Ascending aorta (tissue), 2 donors: ENCODE data around the gene PRKAG2. TPM values are rescaled to one million over a fixed set of nuclear protein-coding genes. Genes with fewer than 3 reads are reported as not detected.

Experiments
- DNase-seq, 2 donors: peaks; one replicate each; pipeline ENCODE4 v3.0.0-alpha.2; 2019; ENCODE audit warnings: low spot score in 2 of 2
- H3K27ac ChIP-seq, 2 donors: fragments of 200-600 bp; sonication (generic); one replicate each; pipeline ENCODE4 v1.5.1; 2016 to 2017; ENCODE audit warnings: mild to moderate bottlenecking in 1 of 2
- H3K27me3 ChIP-seq: fragments of 200-600 bp; sonication (generic); one replicate; pipeline ENCODE4 v1.5.1; 2017
- H3K36me3 ChIP-seq, 2 donors: fragments of 200-600 bp; sonication (generic); one replicate each; pipeline ENCODE4 v1.5.1; 2016
- H3K4me1 ChIP-seq, 2 donors: fragments of 200-600 bp; sonication (generic); one replicate each; pipeline ENCODE4 v1.5.1; 2016 to 2017; ENCODE audit warnings: mild to moderate bottlenecking in 1 of 2
- H3K4me3 ChIP-seq, 2 donors: fragments of 200-600 bp; sonication (generic); one replicate each; pipeline ENCODE4 v1.5.1; 2016 to 2017; ENCODE audit warnings: mild to moderate bottlenecking in 1 of 2
- H3K9me3 ChIP-seq, 2 donors: fragments of 200-600 bp; sonication (generic); one replicate each; pipeline ENCODE4 v1.5.1; 2016
- intact Hi-C: fragments of 100-400 bp; cut with DNase I; formaldehyde crosslinking; loops from one replicate; pipeline ENCODE4 v1.15.1; 2023
- total RNA-seq: library from RNA; depleted of rRNA; stranded (reverse); fragments of >200 nt; gene quantifications from one replicate; pipeline ENCODE4 v1.1.0, GENCODE V29; 2016
- TF ChIP-seq, protein P1 (sequence below), 3 experiments: fragments of 200-600 bp in 2 of 3; fragments of 450-650 bp in 1 of 3; sonication (generic) in 2 of 3; IDR thresholded peaks; one replicate each; pipeline ENCODE4 v1.5.1; 2016 to 2019; ENCODE audit warnings: antibody characterized with exemption in 3 of 3, mild to moderate bottlenecking in 1 of 3, moderate library complexity in 1 of 3

Gene PRKAG2
- total RNA-seq, 1 donor from 2014 or later: 26.7 TPM

- Histone ChIP-seq H3K27me3 (no peaks in the 10 kb centered on the region), H3K4me3 (no peak overlapping the region), H3K9me3 (no peaks in the 10 kb centered on the region), H3K4me1 (no peaks in the 10 kb centered on the region), H3K36me3 (peaks cover 13 to 16% of the 10 kb centered on the region in 2 donors), H3K27ac (no peak overlapping the region)
- TF ChIP-seq, protein P1, sequence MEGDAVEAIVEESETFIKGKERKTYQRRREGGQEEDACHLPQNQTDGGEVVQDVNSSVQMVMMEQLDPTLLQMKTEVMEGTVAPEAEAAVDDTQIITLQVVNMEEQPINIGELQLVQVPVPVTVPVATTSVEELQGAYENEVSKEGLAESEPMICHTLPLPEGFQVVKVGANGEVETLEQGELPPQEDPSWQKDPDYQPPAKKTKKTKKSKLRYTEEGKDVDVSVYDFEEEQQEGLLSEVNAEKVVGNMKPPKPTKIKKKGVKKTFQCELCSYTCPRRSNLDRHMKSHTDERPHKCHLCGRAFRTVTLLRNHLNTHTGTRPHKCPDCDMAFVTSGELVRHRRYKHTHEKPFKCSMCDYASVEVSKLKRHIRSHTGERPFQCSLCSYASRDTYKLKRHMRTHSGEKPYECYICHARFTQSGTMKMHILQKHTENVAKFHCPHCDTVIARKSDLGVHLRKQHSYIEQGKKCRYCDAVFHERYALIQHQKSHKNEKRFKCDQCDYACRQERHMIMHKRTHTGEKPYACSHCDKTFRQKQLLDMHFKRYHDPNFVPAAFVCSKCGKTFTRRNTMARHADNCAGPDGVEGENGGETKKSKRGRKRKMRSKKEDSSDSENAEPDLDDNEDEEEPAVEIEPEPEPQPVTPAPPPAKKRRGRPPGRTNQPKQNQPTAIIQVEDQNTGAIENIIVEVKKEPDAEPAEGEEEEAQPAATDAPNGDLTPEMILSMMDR (IDR thresholded peaks at IDR 0.05): no peak
- DNase-seq: no peak
- intact Hi-C loops: no loop called here
Measured at GRCh38 chr7:151552352-151553028, 324.4 kb downstream of the PRKAG2 start.

GRCh38 chr7:151551820-151552219 is 325.1 kb downstream of the PRKAG2 start:
- Histone ChIP-seq H3K4me3 (no peak overlapping the region), H3K9me3 (no peaks in the 10 kb centered on the region), H3K27me3 (no peaks in the 10 kb centered on the region), H3K4me1 (no peaks in the 10 kb centered on the region), H3K27ac (no peak overlapping the region), H3K36me3 (peaks cover 9% of the 10 kb centered on the region in 2 donors)
- DNase-seq: no peak
- TF ChIP-seq, protein P1 (IDR thresholded peaks at IDR 0.05): no peak
- intact Hi-C loops: no loop called here

GRCh38 chr7:151550656-151551286 is 326.1 kb downstream of the PRKAG2 start:
- Histone ChIP-seq H3K4me3 (no peak overlapping the region), H3K9me3 (no peaks in the 10 kb centered on the region), H3K4me1 (no peaks in the 10 kb centered on the region), H3K27ac (no peak overlapping the region), H3K36me3 (peaks cover 6 to 7% of the 10 kb centered on the region in 2 donors), H3K27me3 (no peaks in the 10 kb centered on the region)
- DNase-seq: no peak
- TF ChIP-seq, protein P1 (IDR thresholded peaks at IDR 0.05): no peak
- intact Hi-C loops: no loop called here

- intact Hi-C loops: no loop called here
- Histone ChIP-seq H3K4me3 (no peak overlapping the region), H3K27ac (no peak overlapping the region), H3K36me3 (no peaks in the 10 kb centered on the region), H3K9me3 (no peaks in the 10 kb centered on the region), H3K4me1 (no peaks in the 10 kb centered on the region), H3K27me3 (no peaks in the 10 kb centered on the region)
- DNase-seq: no peak
- TF ChIP-seq, protein P1 (IDR thresholded peaks at IDR 0.05): no peak
Measured at GRCh38 chr7:151549644-151550043, 327.3 kb downstream of the PRKAG2 start.

DNA sequence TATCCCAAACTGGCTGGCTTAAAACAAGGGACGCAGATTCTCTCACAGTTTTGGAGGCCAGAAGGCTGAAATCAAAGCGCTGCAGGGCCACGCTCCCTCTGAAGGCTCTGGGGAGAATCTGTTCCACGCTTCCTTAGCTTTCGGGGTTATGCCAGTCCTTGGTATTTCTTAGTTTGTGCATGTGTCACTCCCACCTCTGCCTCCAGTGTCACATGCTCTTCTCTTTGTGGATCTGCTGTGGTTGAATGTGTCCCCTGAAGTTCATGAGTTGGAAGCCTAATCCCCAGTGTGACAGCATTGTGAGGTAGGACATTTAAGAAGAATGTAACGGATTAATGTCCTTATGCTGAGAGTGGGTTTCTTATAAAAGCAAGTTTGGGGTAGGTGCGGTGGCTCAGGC is 327.8 kb downstream of the PRKAG2 start:
- TF ChIP-seq, protein P1 (IDR thresholded peaks at IDR 0.05): no peak
- no peaks in the 10 kb centered on the region for H3K4me1 ChIP-seq
- no peak for DNase-seq
- no peaks in the 10 kb centered on the region for H3K36me3 ChIP-seq
- no peaks in the 10 kb centered on the region for H3K9me3 ChIP-seq
- H3K27me3 ChIP-seq: no peaks in the 10 kb centered on the region
- intact Hi-C loops: no loop called here
- H3K27ac ChIP-seq: no peak overlapping the region
- no peak overlapping the region for H3K4me3 ChIP-seq
